Transverse colon (tissue), 4 donors: ENCODE results near the gene MYH11.

Source experiments
- EP300 ChIP-seq: sonication (generic); formaldehyde crosslinking; IDR thresholded peaks from one replicate; pipeline ENCODE4 v1.6.1; 2017; ENCODE audit warnings: antibody characterized with exemption, low read depth
- POLR2A ChIP-seq: fragments of 450-650 bp; IDR thresholded peaks from one replicate; pipeline ENCODE4 v1.6.1; 2016; ENCODE audit warnings: antibody characterized with exemption, mild to moderate bottlenecking, moderate library complexity
- POLR2AphosphoS5 ChIP-seq, 3 donors: sonication (generic); formaldehyde crosslinking; IDR thresholded peaks; one replicate each; pipeline ENCODE4 v1.6.1; 2016; ENCODE audit warnings: antibody characterized with exemption in 3 of 3
- TF ChIP-seq, protein P1 (sequence below), 5 experiments: fragments of 200-600 bp in 3 of 5; fragments of 450-650 bp in 2 of 5; sonication (generic) in 3 of 5; IDR thresholded peaks; 1 replicate in 2 of 5; 2 replicates in 3 of 5; pipeline ENCODE4 v1.5.1; 2016 to 2017; ENCODE audit warnings: antibody characterized with exemption in 5 of 5, inconsistent platforms in 3 of 5, mild to moderate bottlenecking in 2 of 5, moderate library complexity in 1 of 5

DNA sequence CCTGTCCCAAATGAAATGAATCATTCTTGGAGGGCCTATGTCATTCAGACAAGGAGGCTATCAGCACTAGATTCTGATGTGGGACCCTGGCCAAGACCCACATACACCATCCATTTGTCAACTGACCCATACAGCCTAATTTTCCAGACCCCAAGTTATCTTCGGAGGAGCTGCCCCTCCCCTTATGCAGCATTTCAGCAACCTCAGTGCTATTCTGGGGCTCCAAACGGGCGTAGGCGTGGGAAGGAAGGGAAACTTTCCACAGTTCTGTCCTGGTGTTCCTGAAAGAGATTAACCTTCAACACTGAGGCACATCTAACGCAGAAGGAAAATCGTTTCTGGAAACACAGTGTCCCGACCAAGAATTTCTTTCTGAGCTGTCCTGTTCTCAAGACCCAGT lies 86.7 kb downstream of the MYH11 start:
- TF ChIP-seq, protein P1, sequence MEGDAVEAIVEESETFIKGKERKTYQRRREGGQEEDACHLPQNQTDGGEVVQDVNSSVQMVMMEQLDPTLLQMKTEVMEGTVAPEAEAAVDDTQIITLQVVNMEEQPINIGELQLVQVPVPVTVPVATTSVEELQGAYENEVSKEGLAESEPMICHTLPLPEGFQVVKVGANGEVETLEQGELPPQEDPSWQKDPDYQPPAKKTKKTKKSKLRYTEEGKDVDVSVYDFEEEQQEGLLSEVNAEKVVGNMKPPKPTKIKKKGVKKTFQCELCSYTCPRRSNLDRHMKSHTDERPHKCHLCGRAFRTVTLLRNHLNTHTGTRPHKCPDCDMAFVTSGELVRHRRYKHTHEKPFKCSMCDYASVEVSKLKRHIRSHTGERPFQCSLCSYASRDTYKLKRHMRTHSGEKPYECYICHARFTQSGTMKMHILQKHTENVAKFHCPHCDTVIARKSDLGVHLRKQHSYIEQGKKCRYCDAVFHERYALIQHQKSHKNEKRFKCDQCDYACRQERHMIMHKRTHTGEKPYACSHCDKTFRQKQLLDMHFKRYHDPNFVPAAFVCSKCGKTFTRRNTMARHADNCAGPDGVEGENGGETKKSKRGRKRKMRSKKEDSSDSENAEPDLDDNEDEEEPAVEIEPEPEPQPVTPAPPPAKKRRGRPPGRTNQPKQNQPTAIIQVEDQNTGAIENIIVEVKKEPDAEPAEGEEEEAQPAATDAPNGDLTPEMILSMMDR (IDR thresholded peaks at IDR 0.05): no peak
- TF ChIP-seq EP300: no peak
- no peak for TF ChIP-seq POLR2A
- no peak for TF ChIP-seq POLR2AphosphoS5 (IDR thresholded peaks at IDR 0.05)
